GM19324 (cell line): ENCODE measurements around the gene PRPF8.
"Not testable (repeated sequence)": the region's sequence is repeated elsewhere in the genome, so short reads cannot be mapped to it uniquely, and the experiment has no call there.

Experiments
- ATAC-seq: cut with Tn5 transposase; IDR thresholded peaks from one replicate; pipeline ENCODE4 v1.9.1; 2021; ENCODE audit warnings: mild to moderate bottlenecking, moderate library complexity; ENCODE audit not compliant: unreplicated experiment, low FRiP score

PRPF8 gene

GRCh38 chr17:1716912-1717695, 32.4 kb upstream of the PRPF8 start:
- ATAC-seq, result peak; percentile 39

- ATAC-seq, result peak; percentile 87
Observed at GRCh38 chr17:1716076-1716911, 31.6 kb upstream of the PRPF8 start.

- ATAC-seq, result no peak
Observed at GRCh38 chr17:1715803-1716075, 31.1 kb upstream of the PRPF8 start.

- no peak for ATAC-seq
Observed at GRCh38 chr17:1714980-1715802, 30.5 kb upstream of the PRPF8 start.

GRCh38 chr17:1714427-1714979, 29.8 kb upstream of the PRPF8 start:
- no peak for ATAC-seq

GRCh38 chr17:1713878-1714426, 29.3 kb upstream of the PRPF8 start:
- ATAC-seq, result no peak

GRCh38 chr17:1713160-1713877, 28.7 kb upstream of the PRPF8 start:
- no peak for ATAC-seq

- no peak for ATAC-seq
Observed at GRCh38 chr17:1712271-1712670, 27.6 kb upstream of the PRPF8 start.

- no peak for ATAC-seq
Observed at GRCh38 chr17:1711804-1712203, 27.1 kb upstream of the PRPF8 start.

GRCh38 chr17:1710807-1711553, 26.3 kb upstream of the PRPF8 start:
- ATAC-seq, result no peak

GRCh38 chr17:1709971-1710806, 25.5 kb upstream of the PRPF8 start, which contains the start of gene TLCD2:
Gene TLCD2, minus strand, starts transcription at chr17:1710377. Its CDS starts 135 bp downstream, at chr17:1710242.
- ATAC-seq, result no peak

GRCh38 chr17:1709403-1709951, 24.8 kb upstream of the PRPF8 start:
- no peak for ATAC-seq

GRCh38 chr17:1708791-1709346, 24.2 kb upstream of the PRPF8 start:
- ATAC-seq, result not testable (repeated sequence)

GRCh38 chr17:1707107-1707506, 22.4 kb upstream of the PRPF8 start:
- no peak for ATAC-seq

- no peak for ATAC-seq
Observed at GRCh38 chr17:1705004-1705403, 20.3 kb upstream of the PRPF8 start.

GRCh38 chr17:1703063-1703462, 18.4 kb upstream of the PRPF8 start:
- no peak for ATAC-seq

- ATAC-seq, result not testable (repeated sequence)
Observed at GRCh38 chr17:1699891-1700290, 15.2 kb upstream of the PRPF8 start.

GRCh38 chr17:1697681-1698080, 13.0 kb upstream of the PRPF8 start:
- ATAC-seq, result no peak
